ENCODE data around the gene RDH13. TPM values are rescaled to one million over a fixed set of nuclear protein-coding genes. Genes with fewer than 3 reads are reported as not detected.
"Not testable (repeated sequence)": the region's sequence is repeated elsewhere in the genome, so short reads cannot be mapped to it uniquely, and the experiment has no call there.

The RDH13 gene
- total and polyA plus RNA-seq, 2 donors (not counting 1 experiment from before 2014, with no cell fraction given), result 2.7 to 6.9 TPM

DNA sequence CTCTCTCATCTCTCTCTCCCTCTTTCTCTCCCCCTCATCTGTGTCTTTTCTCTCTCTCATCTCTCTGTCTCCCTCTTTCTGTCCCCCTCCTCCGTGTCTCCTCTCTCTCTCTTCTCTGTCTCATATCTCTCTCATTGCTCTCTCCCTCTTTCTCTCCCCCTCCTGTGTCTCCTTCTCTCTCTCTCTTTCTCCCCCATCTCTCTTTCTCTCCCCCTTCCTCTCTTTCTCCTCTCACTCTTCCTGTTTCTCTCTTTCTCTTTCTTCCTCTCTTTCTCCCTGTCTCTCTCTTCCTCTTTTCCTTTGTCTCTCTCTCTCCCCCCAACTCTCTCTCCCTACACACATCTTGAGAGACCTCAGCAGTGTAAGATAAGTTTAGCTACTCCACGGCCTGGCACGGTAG lies 4.9 kb upstream of the RDH13 start:
- H3K79me2 ChIP-seq (ENCODE audit: control insufficient read depth, insufficient read depth, low read length), result no peaks in the 10 kb centered on the region

DNA sequence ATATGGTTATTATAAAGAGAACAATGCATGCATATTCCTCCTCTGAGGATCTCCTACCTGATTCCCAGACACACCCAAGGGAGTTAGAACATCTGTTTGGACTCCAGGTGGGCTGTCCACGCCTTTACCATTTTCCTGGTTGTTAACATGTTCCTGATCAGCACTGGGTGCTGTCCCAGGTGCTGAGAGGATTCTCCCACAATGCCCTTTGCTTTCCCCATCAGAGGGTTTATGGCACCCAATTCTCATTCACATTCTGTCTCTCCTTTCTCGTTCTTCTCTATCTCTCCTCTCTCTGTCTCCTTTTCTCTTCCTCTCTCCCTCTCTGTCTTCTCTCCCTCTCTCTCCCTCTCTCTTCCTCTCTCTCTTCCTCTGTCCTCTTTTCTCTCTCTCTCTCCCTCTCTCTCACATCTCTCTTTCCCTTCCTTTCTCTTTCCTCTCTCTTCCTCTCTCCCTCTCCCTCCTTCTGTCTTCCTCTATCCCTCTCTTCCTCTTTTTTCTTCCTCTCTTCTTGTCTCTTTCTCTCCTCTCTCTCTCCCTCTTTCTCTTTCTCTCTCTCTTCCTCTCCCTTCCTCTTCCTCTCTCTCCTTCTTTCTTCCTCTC lies 3.3 kb upstream of the RDH13 start:
- no peaks in the 10 kb centered on the region for H3K4me1 ChIP-seq (ENCODE audit: control insufficient read depth, extremely low read depth, insufficient read depth, low read length)
- no peak overlapping the region for H3K4me3 ChIP-seq (replicated peaks in 1 of 4; ENCODE audit: control extremely low read depth in 1 of 4, insufficient read depth in 1 of 4, low read depth in 3 of 4, low read length in 4 of 4)
- TF ChIP-seq EZH2 (IDR thresholded peaks at IDR 0.05; ENCODE audit: low read length, missing control alignments), result no peak
- TF ChIP-seq, protein P1, sequence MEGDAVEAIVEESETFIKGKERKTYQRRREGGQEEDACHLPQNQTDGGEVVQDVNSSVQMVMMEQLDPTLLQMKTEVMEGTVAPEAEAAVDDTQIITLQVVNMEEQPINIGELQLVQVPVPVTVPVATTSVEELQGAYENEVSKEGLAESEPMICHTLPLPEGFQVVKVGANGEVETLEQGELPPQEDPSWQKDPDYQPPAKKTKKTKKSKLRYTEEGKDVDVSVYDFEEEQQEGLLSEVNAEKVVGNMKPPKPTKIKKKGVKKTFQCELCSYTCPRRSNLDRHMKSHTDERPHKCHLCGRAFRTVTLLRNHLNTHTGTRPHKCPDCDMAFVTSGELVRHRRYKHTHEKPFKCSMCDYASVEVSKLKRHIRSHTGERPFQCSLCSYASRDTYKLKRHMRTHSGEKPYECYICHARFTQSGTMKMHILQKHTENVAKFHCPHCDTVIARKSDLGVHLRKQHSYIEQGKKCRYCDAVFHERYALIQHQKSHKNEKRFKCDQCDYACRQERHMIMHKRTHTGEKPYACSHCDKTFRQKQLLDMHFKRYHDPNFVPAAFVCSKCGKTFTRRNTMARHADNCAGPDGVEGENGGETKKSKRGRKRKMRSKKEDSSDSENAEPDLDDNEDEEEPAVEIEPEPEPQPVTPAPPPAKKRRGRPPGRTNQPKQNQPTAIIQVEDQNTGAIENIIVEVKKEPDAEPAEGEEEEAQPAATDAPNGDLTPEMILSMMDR (conservative IDR thresholded peaks at IDR 0.05 in 1 of 2, IDR thresholded peaks at IDR 0.05 in 1 of 2; ENCODE audit: low read depth in 1 of 2, low read length in 2 of 2), result no peak
- no peaks in the 10 kb centered on the region for H3K79me2 ChIP-seq (ENCODE audit: control insufficient read depth, insufficient read depth, low read length)
- H3K27me3 ChIP-seq (ENCODE audit: control insufficient read depth, insufficient read depth, low read length), result peaks cover 17% of the 10 kb centered on the region
- no peak overlapping the region for H3K27ac ChIP-seq (ENCODE audit: insufficient read depth, low read length)
- H2AFZ ChIP-seq (ENCODE audit: low read length), result no peak overlapping the region
- H3K36me3 ChIP-seq (ENCODE audit: control insufficient read depth, insufficient read depth, low read length), result no peaks in the 10 kb centered on the region
- no peaks in the 10 kb centered on the region for H3K9me3 ChIP-seq (ENCODE audit: control insufficient read depth, insufficient read depth, low read depth, low read length)
- DNase-seq (ENCODE audit: low read depth in 2 of 2), result no peak
- H4K20me1 ChIP-seq (ENCODE audit: control insufficient read depth, extremely low read depth, insufficient read depth, low read length), result no peaks in the 10 kb centered on the region
- H3K4me2 ChIP-seq (ENCODE audit: extremely low read depth, insufficient read depth, low read length), result no peak overlapping the region
- no peak overlapping the region for H3K9ac ChIP-seq (ENCODE audit: insufficient read depth, low read length)

More for the DNA sequence above, 4.9 kb upstream of the RDH13 start:
- TF ChIP-seq, protein P1 (conservative IDR thresholded peaks at IDR 0.05 in 1 of 2, IDR thresholded peaks at IDR 0.05 in 1 of 2; ENCODE audit: low read depth in 1 of 2, low read length in 2 of 2), result no peak
- Histone ChIP-seq H3K9me3 (ENCODE audit: control insufficient read depth, insufficient read depth, low read depth, low read length) (no peaks in the 10 kb centered on the region), H2AFZ (ENCODE audit: low read length) (no peak overlapping the region), H3K36me3 (ENCODE audit: control insufficient read depth, insufficient read depth, low read length) (no peaks in the 10 kb centered on the region), H3K4me3 (replicated peaks in 1 of 4; ENCODE audit: control extremely low read depth in 1 of 4, insufficient read depth in 1 of 4, low read depth in 3 of 4, low read length in 4 of 4) (no peak overlapping the region), H3K27ac (ENCODE audit: insufficient read depth, low read length) (no peak overlapping the region), H3K4me1 (ENCODE audit: control insufficient read depth, extremely low read depth, insufficient read depth, low read length) (no peaks in the 10 kb centered on the region), H4K20me1 (ENCODE audit: control insufficient read depth, extremely low read depth, insufficient read depth, low read length) (no peaks in the 10 kb centered on the region), H3K4me2 (ENCODE audit: extremely low read depth, insufficient read depth, low read length) (no peak overlapping the region), H3K9ac (ENCODE audit: insufficient read depth, low read length) (no peak overlapping the region), H3K27me3 (ENCODE audit: control insufficient read depth, insufficient read depth, low read length) (peaks cover 17% of the 10 kb centered on the region)
- no peak for DNase-seq (ENCODE audit: low read depth in 2 of 2)

- H3K27ac ChIP-seq (ENCODE audit: insufficient read depth, low read length); DNase-seq (ENCODE audit: low read depth in 2 of 2); H3K9ac ChIP-seq (ENCODE audit: insufficient read depth, low read length); H3K9me3 ChIP-seq (ENCODE audit: control insufficient read depth, insufficient read depth, low read depth, low read length); H3K4me1 ChIP-seq (ENCODE audit: control insufficient read depth, extremely low read depth, insufficient read depth, low read length); H2AFZ ChIP-seq (ENCODE audit: low read length); H3K79me2 ChIP-seq (ENCODE audit: control insufficient read depth, insufficient read depth, low read length); H3K36me3 ChIP-seq (ENCODE audit: control insufficient read depth, insufficient read depth, low read length); H3K4me3 ChIP-seq (replicated peaks in 1 of 4; ENCODE audit: control extremely low read depth in 1 of 4, insufficient read depth in 1 of 4, low read depth in 3 of 4, low read length in 4 of 4); H3K4me2 ChIP-seq (ENCODE audit: extremely low read depth, insufficient read depth, low read length); H4K20me1 ChIP-seq (ENCODE audit: control insufficient read depth, extremely low read depth, insufficient read depth, low read length): not testable (repeated sequence)
- peaks cover 17% of the 10 kb centered on the region for H3K27me3 ChIP-seq (ENCODE audit: control insufficient read depth, insufficient read depth, low read length)
These were observed 2.6 kb upstream of the RDH13 start for GRCh38 chr19:55065516-55065915.

All from fibroblast of lung (primary cell).